GM23338 (cell line): Measurements from ENCODE around the gene GNAT2. TPM values are rescaled to one million over a fixed set of nuclear protein-coding genes. Genes with fewer than 3 reads are reported as not detected.
A peak's percentile ranks its signal among the peaks of the same experiment; 100 is the strongest.

ENCODE experiments used
- ATAC-seq: fragments of 200-7000 bp; cut with Tn5 transposase; 3 replicates; pipeline ENCODE4 v1.9.1; 2020
- DNase-seq: peaks from one replicate; pipeline ENCODE4 v3.0.0-alpha.2; 2015; ENCODE audit warnings: low spot score
- H2AFZ ChIP-seq: fragments of 200-600 bp; sonication (generic); 2 replicates; pipeline ENCODE4 v1.8.0; 2016; ENCODE audit warnings: antibody characterized with exemption, mild to moderate bottlenecking, moderate library complexity
- H3F3A ChIP-seq: fragments of 200-600 bp; sonication (generic); replicated peaks from 2 replicates; pipeline ENCODE4 v1.8.0; 2017; ENCODE audit warnings: antibody characterized with exemption, mixed run types, low read depth
- H3K27ac ChIP-seq: fragments of 200-600 bp; sonication (generic); 2 replicates; pipeline ENCODE4 v1.6.1; 2016; ENCODE audit warnings: low read depth
- H3K27me3 ChIP-seq: fragments of 200-600 bp; sonication (generic); 2 replicates; pipeline ENCODE4 v1.8.0; 2016; ENCODE audit warnings: mild to moderate bottlenecking, mixed run types, moderate library complexity; ENCODE audit not compliant: insufficient read depth
- H3K36me3 ChIP-seq: fragments of 200-600 bp; sonication (generic); 2 replicates; pipeline ENCODE4 v1.8.0; 2016; ENCODE audit warnings: mild to moderate bottlenecking; ENCODE audit not compliant: insufficient read depth
- H3K4me1 ChIP-seq: fragments of 200-600 bp; sonication (generic); 2 replicates; pipeline ENCODE4 v1.8.0; 2016; ENCODE audit warnings: mild to moderate bottlenecking, moderate library complexity; ENCODE audit not compliant: insufficient read depth
- H3K4me2 ChIP-seq: fragments of 200-600 bp; sonication (generic); 2 replicates; pipeline ENCODE4 v1.7.1; 2017; ENCODE audit warnings: mixed run types
- H3K4me3 ChIP-seq: fragments of 200-600 bp; sonication (generic); 2 replicates; pipeline ENCODE4 v1.6.1; 2016; ENCODE audit warnings: mixed run types
- H3K79me2 ChIP-seq: fragments of 200-600 bp; sonication (generic); replicated peaks from 2 replicates; pipeline ENCODE4 v1.8.0; 2017; ENCODE audit warnings: mild to moderate bottlenecking; ENCODE audit not compliant: insufficient read depth
- H3K9me2 ChIP-seq: fragments of 200-600 bp; sonication (generic); 2 replicates; pipeline ENCODE4 v1.8.0; 2017; ENCODE audit not compliant: insufficient read depth
- H4K20me1 ChIP-seq: fragments of 200-600 bp; sonication (generic); replicated peaks from 2 replicates; pipeline ENCODE4 v1.8.0; 2017; ENCODE audit warnings: mild to moderate bottlenecking; ENCODE audit not compliant: insufficient read depth
- H3K27ac Mint-ChIP-seq: 2 replicates; pipeline ENCODE4 v1.8.0; 2020; ENCODE audit warnings: inconsistent platforms, mild to moderate bottlenecking, moderate library complexity, mixed read lengths
- H3K27me3 Mint-ChIP-seq: 3 replicates; pipeline ENCODE4 v1.8.0; 2022; ENCODE audit warnings: low read depth, mild to moderate bottlenecking, moderate library complexity, mixed read lengths, inconsistent platforms; ENCODE audit not compliant: insufficient read depth, poor library complexity
- H3K36me3 Mint-ChIP-seq: 3 replicates; pipeline ENCODE4 v1.8.0; 2021; ENCODE audit warnings: low read depth, mild to moderate bottlenecking, inconsistent platforms, moderate library complexity, mixed read lengths
- H3K4me1 Mint-ChIP-seq: 3 replicates; pipeline ENCODE4 v1.8.0; 2020; ENCODE audit warnings: mild to moderate bottlenecking, inconsistent platforms, mixed read lengths
- H3K4me3 Mint-ChIP-seq: 3 replicates; pipeline ENCODE4 v1.8.0; 2021; ENCODE audit warnings: moderate library complexity, mild to moderate bottlenecking, inconsistent platforms, mixed read lengths
- H3K9me3 Mint-ChIP-seq: 3 replicates; pipeline ENCODE4 v1.8.0; 2020; ENCODE audit warnings: moderate library complexity, mild to moderate bottlenecking, inconsistent platforms, mixed read lengths
- CREB1 ChIP-seq: fragments of 250-450 bp; sonication (Bioruptor Pico); IDR thresholded peaks from 2 replicates; pipeline ENCODE4 v1.5.0; 2020; ENCODE audit warnings: low read depth, mild to moderate bottlenecking, moderate library complexity
- CTCF ChIP-seq, 2 experiments: fragments of 200-600 bp in 1 of 2; sonication (generic) in 1 of 2; conservative IDR thresholded peaks; 2 replicates each; pipeline versions ENCODE4 v1.5.1 to v1.6.1; 2016 to 2017; ENCODE audit warnings: antibody characterized with exemption in 2 of 2, low read depth in 2 of 2, mild to moderate bottlenecking in 2 of 2, moderate library complexity in 1 of 2
- ETS1 ChIP-seq: IDR thresholded peaks from 2 replicates; pipeline ENCODE4 v1.6.1; 2016; ENCODE audit warnings: antibody characterized with exemption
- EZH2 ChIP-seq: fragments of 200-600 bp; sonication (generic); IDR thresholded peaks from one replicate; pipeline ENCODE4 v1.8.0; 2017; ENCODE audit warnings: antibody characterized with exemption, mild to moderate bottlenecking, low read depth; ENCODE audit not compliant: unreplicated experiment
- EZH2phosphoT487 ChIP-seq: fragments of 200-600 bp; sonication (generic); IDR thresholded peaks from one replicate; pipeline ENCODE4 v1.8.1; 2018; ENCODE audit warnings: antibody characterized with exemption; ENCODE audit not compliant: unreplicated experiment
- JUNB ChIP-seq: IDR thresholded peaks from one replicate; pipeline ENCODE4 v1.6.1; 2016; ENCODE audit warnings: antibody characterized with exemption; ENCODE audit not compliant: unreplicated experiment
- NANOG ChIP-seq: IDR thresholded peaks from 2 replicates; pipeline ENCODE4 v1.6.1; 2016; ENCODE audit warnings: antibody characterized with exemption, borderline replicate concordance
- POLR2AphosphoS5 ChIP-seq: IDR thresholded peaks from 2 replicates; pipeline ENCODE4 v1.6.1; 2016; ENCODE audit warnings: antibody characterized with exemption, low read depth
- STAT1 ChIP-seq: IDR thresholded peaks from one replicate; pipeline ENCODE4 v1.6.1; 2016; ENCODE audit warnings: antibody characterized with exemption; ENCODE audit not compliant: unreplicated experiment
- ZNF114 ChIP-seq: fragments of 250-450 bp; sonication (Bioruptor Pico); IDR thresholded peaks from 2 replicates; pipeline ENCODE4 v1.5.0; 2020; ENCODE audit warnings: mild to moderate bottlenecking, moderate library complexity
- ZNF331 ChIP-seq: fragments of 250-450 bp; sonication (Bioruptor Pico); IDR thresholded peaks from 2 replicates; pipeline ENCODE4 v1.5.0; 2020; ENCODE audit warnings: low read depth, mild to moderate bottlenecking, moderate library complexity
- polyA plus RNA-seq: library from polyadenylated mRNA; unstranded; fragments of >200 nt; fragmentation: Nextera tagmentation; extraction: Ambion mirVana; gene quantifications from 2 replicates; pipeline ENCODE4 v1.2.1, GENCODE V29; 2016
- total RNA-seq: library from RNA; depleted of rRNA; stranded (reverse); fragments of >200 nt; shearing (Covaris generic); gene quantifications from 2 replicates; pipeline ENCODE4 v1.2.3, GENCODE V29; 2014
- TF ChIP-seq, protein P1 (sequence below): fragments of 250-450 bp; sonication (Bioruptor Pico); IDR thresholded peaks from 2 replicates; pipeline ENCODE4 v1.5.0; 2020; ENCODE audit warnings: mild to moderate bottlenecking, moderate library complexity
- TF ChIP-seq, protein P2 (sequence below): IDR thresholded peaks from one replicate; pipeline ENCODE4 v1.6.1; 2018; ENCODE audit warnings: antibody characterized with exemption; ENCODE audit not compliant: unreplicated experiment

Gene GNAT2
- total and polyA plus RNA-seq, 2 experiments from 2014 or later, result 0.21 TPM; not detected in 1

DNA sequence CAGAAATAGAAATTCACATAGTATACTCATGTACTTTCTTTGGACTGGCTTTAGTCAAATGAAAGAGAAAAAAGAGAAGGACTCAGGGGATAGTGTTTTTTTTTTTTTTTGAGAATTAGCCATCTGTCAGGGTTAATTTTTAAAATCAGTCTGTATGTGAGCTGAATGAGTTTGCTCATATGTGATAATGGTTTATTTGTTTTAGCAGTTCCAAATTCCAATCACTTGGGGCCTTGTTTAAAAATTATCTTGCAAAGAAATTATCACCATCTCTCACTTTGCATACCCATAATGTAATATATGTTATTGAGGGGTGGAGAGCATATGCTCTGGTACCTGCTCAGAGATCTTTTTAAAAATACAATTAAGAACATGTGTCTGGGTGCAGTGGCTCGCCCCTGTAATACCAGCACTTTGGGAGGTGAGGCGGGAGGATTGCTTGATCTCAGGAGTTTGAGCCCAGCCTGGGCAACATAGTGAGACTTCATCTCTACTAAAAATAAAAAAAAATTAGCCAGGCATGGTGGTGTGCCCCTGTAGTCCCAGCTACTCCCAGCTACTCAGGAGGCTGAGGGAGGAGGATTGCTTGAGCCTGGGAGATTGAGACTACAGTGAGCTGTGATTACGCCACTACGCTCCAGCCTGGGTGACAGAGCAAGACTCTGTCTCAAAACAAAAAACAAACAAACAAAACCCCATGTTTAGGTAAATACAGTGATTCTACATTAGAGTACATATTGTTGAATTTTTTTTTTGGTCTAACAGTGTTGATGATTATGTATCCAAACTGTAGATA lies 51.3 kb downstream of the GNAT2 start:
- no peaks in the 10 kb centered on the region for H3K27me3 ChIP-seq
- H3K4me3 Mint-ChIP-seq, result no peak overlapping the region
- no peaks in the 10 kb centered on the region for H3K27me3 Mint-ChIP-seq
- TF ChIP-seq JUNB, result no peak
- TF ChIP-seq NANOG, result no peak
- no peak for TF ChIP-seq CTCF (conservative IDR thresholded peaks at IDR 0.05; ENCODE audit: low read depth in 2 of 2)
- TF ChIP-seq EZH2phosphoT487, result no peak
- no peak for TF ChIP-seq STAT1
- TF ChIP-seq ZNF114 (CRISPR knock-in tag), result no peak
- TF ChIP-seq, protein P1, sequence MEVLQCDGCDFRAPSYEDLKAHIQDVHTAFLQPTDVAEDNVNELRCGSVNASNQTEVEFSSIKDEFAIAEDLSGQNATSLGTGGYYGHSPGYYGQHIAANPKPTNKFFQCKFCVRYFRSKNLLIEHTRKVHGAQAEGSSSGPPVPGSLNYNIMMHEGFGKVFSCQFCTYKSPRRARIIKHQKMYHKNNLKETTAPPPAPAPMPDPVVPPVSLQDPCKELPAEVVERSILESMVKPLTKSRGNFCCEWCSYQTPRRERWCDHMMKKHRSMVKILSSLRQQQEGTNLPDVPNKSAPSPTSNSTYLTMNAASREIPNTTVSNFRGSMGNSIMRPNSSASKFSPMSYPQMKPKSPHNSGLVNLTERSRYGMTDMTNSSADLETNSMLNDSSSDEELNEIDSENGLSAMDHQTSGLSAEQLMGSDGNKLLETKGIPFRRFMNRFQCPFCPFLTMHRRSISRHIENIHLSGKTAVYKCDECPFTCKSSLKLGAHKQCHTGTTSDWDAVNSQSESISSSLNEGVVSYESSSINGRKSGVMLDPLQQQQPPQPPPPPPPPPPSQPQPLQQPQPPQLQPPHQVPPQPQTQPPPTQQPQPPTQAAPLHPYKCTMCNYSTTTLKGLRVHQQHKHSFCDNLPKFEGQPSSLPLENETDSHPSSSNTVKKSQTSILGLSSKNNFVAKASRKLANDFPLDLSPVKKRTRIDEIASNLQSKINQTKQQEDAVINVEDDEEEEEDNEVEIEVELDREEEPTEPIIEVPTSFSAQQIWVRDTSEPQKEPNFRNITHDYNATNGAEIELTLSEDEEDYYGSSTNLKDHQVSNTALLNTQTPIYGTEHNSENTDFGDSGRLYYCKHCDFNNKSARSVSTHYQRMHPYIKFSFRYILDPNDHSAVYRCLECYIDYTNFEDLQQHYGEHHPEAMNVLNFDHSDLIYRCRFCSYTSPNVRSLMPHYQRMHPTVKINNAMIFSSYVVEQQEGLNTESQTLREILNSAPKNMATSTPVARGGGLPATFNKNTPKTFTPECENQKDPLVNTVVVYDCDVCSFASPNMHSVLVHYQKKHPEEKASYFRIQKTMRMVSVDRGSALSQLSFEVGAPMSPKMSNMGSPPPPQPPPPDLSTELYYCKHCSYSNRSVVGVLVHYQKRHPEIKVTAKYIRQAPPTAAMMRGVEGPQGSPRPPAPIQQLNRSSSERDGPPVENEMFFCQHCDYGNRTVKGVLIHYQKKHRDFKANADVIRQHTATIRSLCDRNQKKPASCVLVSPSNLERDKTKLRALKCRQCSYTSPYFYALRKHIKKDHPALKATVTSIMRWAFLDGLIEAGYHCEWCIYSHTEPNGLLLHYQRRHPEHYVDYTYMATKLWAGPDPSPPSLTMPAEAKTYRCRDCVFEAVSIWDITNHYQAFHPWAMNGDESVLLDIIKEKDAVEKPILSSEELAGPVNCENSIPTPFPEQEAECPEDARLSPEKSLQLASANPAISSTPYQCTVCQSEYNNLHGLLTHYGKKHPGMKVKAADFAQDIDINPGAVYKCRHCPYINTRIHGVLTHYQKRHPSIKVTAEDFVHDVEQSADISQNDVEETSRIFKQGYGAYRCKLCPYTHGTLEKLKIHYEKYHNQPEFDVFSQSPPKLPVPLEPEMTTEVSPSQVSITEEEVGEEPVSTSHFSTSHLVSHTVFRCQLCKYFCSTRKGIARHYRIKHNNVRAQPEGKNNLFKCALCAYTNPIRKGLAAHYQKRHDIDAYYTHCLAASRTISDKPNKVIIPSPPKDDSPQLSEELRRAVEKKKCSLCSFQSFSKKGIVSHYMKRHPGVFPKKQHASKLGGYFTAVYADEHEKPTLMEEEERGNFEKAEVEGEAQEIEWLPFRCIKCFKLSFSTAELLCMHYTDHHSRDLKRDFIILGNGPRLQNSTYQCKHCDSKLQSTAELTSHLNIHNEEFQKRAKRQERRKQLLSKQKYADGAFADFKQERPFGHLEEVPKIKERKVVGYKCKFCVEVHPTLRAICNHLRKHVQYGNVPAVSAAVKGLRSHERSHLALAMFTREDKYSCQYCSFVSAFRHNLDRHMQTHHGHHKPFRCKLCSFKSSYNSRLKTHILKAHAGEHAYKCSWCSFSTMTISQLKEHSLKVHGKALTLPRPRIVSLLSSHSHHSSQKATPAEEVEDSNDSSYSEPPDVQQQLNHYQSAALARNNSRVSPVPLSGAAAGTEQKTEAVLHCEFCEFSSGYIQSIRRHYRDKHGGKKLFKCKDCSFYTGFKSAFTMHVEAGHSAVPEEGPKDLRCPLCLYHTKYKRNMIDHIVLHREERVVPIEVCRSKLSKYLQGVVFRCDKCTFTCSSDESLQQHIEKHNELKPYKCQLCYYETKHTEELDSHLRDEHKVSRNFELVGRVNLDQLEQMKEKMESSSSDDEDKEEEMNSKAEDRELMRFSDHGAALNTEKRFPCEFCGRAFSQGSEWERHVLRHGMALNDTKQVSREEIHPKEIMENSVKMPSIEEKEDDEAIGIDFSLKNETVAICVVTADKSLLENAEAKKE, result no peak
- TF ChIP-seq CREB1 (CRISPR knock-in tag), result no peak
- no peak for TF ChIP-seq POLR2AphosphoS5
- TF ChIP-seq ZNF331 (CRISPR knock-in tag), result no peak
- TF ChIP-seq EZH2, result no peak
- no peak for TF ChIP-seq ETS1
- TF ChIP-seq, protein P2, sequence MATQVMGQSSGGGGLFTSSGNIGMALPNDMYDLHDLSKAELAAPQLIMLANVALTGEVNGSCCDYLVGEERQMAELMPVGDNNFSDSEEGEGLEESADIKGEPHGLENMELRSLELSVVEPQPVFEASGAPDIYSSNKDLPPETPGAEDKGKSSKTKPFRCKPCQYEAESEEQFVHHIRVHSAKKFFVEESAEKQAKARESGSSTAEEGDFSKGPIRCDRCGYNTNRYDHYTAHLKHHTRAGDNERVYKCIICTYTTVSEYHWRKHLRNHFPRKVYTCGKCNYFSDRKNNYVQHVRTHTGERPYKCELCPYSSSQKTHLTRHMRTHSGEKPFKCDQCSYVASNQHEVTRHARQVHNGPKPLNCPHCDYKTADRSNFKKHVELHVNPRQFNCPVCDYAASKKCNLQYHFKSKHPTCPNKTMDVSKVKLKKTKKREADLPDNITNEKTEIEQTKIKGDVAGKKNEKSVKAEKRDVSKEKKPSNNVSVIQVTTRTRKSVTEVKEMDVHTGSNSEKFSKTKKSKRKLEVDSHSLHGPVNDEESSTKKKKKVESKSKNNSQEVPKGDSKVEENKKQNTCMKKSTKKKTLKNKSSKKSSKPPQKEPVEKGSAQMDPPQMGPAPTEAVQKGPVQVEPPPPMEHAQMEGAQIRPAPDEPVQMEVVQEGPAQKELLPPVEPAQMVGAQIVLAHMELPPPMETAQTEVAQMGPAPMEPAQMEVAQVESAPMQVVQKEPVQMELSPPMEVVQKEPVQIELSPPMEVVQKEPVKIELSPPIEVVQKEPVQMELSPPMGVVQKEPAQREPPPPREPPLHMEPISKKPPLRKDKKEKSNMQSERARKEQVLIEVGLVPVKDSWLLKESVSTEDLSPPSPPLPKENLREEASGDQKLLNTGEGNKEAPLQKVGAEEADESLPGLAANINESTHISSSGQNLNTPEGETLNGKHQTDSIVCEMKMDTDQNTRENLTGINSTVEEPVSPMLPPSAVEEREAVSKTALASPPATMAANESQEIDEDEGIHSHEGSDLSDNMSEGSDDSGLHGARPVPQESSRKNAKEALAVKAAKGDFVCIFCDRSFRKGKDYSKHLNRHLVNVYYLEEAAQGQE, result no peak
- no peaks in the 10 kb centered on the region for H3K36me3 ChIP-seq
- DNase-seq (no peak), ATAC-seq (no peak)
- H3K36me3 Mint-ChIP-seq, result no peaks in the 10 kb centered on the region
- peaks cover 94% of the 10 kb centered on the region for H3K79me2 ChIP-seq
- H3K4me1 ChIP-seq, result peaks cover 33% of the 10 kb centered on the region
- H3K27ac Mint-ChIP-seq, result no peak overlapping the region
- no peak overlapping the region for H2AFZ ChIP-seq
- no peaks in the 10 kb centered on the region for H3K9me2 ChIP-seq
- H3F3A ChIP-seq, result no peaks in the 10 kb centered on the region; the same call in 1 of the 2 replicates
- no peak overlapping the region for H3K4me2 ChIP-seq
- peaks cover 25% of the 10 kb centered on the region for H3K4me1 Mint-ChIP-seq
- 0 out of 2 replicates have a peak overlapping the region, but pooled peaks have one; percentile 18 for H3K27ac ChIP-seq
- peaks cover 16% of the 10 kb centered on the region for H4K20me1 ChIP-seq
- no peaks in the 10 kb centered on the region for H3K9me3 Mint-ChIP-seq
- no peak overlapping the region for H3K4me3 ChIP-seq
